Skeletal muscle cell (primary cell): ENCODE measurements around the gene LGALS4.
"Not testable (repeated sequence)": the region's sequence is repeated elsewhere in the genome, so short reads cannot be mapped to it uniquely, and the experiment has no call there.

Source experiments
- DNase-seq: peaks from one replicate; pipeline ENCODE4 v3.0.0-alpha.2; 2010; ENCODE audit warnings: low read depth
- H3K4me3 ChIP-seq: 2 replicates; pipeline ENCODE4 v1.5.1; 2011; ENCODE audit warnings: low read depth, mild to moderate bottlenecking, control low read depth, low read length, moderate library complexity

LGALS4 gene

DNA sequence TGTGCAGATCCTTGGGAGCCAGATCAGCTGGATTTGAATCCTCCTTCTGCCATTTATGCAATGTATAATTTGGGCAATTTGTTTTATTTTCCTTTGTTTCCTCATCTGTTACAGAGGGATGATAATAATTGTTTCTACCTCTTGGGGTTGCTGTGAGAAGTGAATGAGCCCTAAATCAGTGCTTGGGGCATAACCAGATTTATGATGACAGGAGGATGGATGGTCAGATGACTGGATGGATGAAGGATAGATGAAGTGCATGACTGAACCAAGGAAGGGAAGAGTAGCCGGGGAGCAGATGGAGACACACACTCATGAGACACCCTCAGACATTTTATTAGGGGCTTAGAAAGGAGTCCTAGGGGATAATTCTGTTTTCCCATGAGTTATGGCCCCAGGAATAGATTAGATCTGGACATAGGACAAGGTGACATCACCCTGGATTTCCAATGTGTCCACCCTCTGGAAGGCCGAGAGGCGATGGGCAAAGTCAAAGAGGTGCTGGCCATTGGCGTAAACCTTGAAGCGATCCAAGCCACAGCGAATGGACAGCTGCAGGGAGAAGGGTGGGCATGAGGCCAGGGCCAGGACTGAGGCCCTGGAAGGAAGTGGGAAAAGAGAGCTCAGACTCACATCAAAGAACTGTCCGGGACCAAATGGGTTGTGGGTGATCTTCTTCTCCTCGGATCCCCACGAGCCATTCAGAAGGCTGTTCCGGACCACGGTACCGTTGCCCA is 11.2 kb downstream of the LGALS4 start:
- no peak for DNase-seq
- no peak overlapping the region for H3K4me3 ChIP-seq

- no peak overlapping the region for H3K4me3 ChIP-seq
- DNase-seq = no peak
Measured at GRCh38 chr19:38800577-38801347, 12.0 kb downstream of the LGALS4 start.

DNA sequence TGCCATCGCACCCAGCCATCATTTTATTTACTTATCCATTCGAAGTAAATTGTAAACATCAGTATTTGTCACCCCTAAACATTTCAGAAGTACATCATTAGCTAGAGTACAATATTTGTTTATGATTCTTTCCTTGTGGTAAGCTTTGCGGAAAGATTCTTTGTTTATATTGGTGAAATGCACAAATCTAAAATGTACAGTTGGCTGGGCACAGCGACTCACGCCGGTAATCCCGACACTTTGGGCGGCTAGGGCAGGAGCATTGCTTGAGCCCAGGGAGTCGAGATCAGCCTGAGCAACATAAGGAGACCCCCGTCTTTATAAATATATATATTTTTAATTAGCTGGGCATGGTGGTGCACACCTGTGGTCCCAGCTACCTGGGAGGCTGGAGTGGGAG is 13.6 kb downstream of the LGALS4 start:
- no peak for DNase-seq
- H3K4me3 ChIP-seq = no peak overlapping the region

DNA sequence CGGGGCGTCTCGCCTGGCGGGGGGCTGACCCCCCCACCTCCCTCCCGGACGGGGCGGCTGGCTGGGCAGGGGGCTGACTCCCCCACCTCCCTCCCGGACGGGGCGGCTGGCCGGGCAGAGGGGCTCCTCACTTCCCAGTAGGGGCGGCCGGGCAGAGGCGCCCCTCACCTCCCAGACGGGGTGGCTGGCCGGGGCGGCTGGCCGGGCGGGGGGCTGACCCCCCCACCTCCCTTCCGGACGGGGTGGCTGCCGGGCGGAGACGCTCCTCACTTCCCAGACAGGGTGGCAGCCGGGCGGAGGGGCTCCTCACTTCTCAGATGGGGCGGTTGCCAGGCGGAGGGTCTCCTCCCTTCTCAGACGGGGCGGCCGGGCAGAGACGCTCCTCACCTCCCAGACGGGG is 15.0 kb downstream of the LGALS4 start:
- DNase-seq, H3K4me3 ChIP-seq: not testable (repeated sequence)

- no peak overlapping the region for H3K4me3 ChIP-seq
- DNase-seq = no peak
Measured at GRCh38 chr19:38796154-38796553, 16.6 kb downstream of the LGALS4 start.

- no peak for DNase-seq
- H3K4me3 ChIP-seq = no peak overlapping the region
Measured at GRCh38 chr19:38795549-38795948, 17.2 kb downstream of the LGALS4 start.

DNA sequence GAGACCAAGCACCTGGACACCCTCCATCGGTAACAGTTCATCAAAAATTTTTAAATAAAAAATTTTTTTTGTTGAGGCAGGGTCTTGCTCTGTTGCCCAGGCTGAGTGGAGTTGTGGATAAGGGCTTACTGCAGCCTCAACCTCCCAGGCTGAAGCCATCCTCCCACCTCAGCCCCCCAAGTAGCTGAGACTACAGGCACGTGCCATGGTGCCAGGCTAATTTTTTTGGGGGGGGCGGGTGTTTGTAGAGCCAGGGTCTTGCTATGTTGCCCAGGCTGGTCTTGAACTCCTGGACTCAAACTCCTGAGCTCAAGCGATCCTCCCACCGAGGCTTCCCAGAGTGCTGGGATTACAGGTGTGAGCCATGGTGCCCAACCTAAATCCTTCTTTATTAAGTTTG is 19.1 kb downstream of the LGALS4 start:
- DNase-seq = no peak
- no peak overlapping the region for H3K4me3 ChIP-seq

GRCh38 chr19:38793177-38793576 is 19.6 kb downstream of the LGALS4 start:
- H3K4me3 ChIP-seq = no peak overlapping the region
- no peak for DNase-seq

DNA sequence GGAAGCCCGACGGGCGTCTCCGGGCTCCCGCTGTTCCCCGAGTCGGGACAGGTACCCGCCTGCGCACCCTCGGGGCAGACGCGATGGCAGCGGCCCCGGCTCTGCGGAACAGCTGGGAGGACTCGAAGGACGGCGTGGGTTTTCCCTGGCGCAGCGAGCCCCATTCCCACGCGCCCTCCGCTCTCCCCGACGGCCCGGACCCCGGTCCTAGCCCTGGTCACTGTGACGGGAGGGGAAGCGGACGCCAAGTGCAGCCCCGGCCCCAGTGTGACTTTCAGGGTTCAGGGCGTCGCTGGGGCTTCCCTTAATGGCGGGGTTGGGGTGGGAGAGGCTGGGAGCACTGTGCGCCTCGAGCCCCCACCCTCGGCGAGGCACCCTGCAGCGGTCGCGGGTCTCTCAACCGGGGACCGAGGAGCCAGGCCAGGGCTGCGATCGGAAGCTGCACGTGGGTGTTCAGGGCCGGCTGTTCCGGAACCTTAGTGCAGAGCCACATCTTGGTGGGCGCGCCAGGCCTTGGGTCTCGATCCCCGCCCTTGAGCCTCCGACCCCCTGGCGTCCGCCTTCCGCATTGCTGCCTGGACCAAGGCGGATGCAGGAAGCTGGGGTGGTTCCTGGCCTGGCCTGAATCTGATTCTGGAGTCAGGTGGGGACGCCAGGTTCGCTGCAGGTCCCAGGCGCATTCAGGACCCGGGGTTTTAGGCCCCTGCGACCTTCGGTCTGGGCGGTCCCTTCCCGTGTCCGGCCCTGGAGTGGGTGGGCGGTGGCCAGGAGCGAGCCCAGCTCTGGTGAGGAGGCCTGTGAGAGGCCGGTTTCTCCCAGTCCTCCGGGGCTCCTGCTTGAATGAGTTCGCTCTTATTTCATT is 20.3 kb downstream of the LGALS4 start:
- DNase-seq = no peak
- H3K4me3 ChIP-seq = no peak overlapping the region

DNA sequence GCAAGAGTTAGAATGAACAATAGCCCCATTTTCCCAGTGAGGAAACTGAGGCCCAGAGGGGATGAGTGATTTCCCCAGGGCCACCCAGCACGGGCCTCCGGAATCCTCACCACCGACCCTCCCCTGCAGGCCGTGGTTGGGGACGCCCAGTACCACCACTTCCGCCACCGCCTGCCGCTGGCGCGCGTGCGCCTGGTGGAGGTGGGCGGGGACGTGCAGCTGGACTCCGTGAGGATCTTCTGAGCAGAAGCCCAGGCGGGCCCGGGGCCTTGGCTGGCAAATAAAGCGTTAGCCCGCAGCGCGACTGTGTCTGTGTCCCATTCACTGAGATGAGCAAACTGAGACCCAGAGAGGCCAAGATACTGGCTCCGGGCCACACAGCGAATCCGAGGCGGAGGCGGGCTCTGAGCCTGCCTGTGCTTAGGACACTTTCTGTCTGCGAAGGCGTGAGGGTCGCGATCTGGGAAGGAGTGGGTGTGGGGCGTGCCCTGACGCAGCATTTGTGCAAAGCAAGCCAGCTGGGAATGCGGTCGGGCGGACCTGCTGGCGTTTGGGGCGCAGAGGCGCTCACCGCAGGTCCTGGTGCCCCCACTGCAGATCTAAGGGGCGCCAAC is 21.2 kb downstream of the LGALS4 start:
- H3K4me3 ChIP-seq = peak overlapping the region; percentile 15
- DNase-seq = not testable (repeated sequence)

GRCh38 chr19:38790507-38791403 is 22.0 kb downstream of the LGALS4 start:
- peak overlapping the region; percentile 15 for H3K4me3 ChIP-seq
- not testable (repeated sequence) for DNase-seq

DNA sequence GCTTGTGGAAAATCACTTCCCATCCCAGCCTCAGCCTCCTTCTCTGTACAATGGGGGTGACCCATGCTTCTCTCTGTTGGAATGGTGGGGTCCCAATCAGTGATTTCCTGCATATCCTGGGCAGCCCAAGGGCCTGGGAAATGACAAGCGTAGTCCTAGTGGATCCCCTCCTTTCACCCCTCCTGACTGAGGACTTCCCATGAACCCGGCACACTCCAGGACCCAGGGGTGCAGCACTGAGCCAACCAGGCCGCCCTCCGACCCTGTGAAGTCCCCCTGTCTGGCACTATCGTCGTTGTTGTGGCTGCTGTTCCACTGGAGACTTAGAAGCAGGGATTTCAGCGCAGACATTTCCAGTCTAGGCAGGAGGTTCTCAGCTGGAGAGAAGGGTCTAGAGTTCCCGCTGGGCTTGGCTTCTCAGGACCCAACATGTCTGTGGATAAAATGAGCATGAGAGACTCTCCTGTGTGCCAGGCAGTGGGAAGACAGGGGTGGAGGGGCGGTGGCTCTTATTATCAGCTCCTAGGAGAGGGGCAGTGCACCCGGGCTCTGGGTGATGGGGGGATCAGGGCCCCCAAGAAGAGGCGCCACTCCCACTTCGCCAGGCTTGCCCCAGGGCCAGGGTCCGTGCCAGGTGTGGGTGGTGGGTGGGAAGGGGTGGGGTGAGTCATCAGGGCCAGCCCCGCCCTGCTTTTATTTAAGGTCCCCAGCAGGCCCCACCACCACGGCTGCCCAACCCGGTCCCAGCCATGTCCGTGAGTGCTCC is 24.1 kb downstream of the LGALS4 start, which contains the start of gene LGALS7B:
TSS of gene LGALS7B (plus strand) at position 723 of the 766 bp plus-strand sequence. CDS start at position 750, 27 bp downstream.
- no peak for DNase-seq

DNA sequence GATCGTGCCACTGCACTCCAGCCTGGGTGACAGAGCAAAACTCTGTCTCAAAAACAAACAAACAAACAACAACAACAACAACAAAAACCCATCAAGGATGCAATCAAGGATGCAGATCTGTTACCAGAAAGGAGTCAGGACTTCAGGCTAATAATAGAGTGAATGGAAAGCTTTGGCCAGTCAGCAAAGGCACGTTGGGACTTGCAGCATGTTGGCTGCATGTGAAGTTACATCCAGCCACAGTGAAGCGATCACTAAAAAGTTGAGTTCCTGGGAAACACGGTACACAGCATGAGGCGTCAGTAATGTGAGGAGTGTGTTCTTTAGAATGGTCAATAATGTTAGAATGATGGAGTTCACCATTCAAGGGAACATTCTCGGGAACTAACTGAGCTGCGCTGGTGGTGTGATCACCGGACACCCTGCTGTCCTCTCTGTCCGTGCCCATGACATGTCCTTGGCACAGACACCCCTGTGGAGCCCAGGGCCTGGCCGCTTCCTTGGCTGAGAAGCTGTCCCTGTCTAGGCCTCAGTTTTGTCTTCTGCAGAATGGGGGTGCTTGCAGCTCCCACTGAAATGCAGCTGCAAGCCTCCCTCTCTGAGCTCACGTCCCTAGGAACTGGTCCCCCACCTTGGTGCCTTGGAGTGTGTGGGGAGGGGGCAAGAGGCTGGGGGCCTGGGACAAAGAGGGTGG is 26.0 kb downstream of the LGALS4 start:
- DNase-seq = no peak
- no peak overlapping the region for H3K4me3 ChIP-seq

More for the DNA sequence above, 24.1 kb downstream of the LGALS4 start, which contains the start of gene LGALS7B:
- no peak within 1 kb of the TSS for H3K4me3 ChIP-seq

DNA sequence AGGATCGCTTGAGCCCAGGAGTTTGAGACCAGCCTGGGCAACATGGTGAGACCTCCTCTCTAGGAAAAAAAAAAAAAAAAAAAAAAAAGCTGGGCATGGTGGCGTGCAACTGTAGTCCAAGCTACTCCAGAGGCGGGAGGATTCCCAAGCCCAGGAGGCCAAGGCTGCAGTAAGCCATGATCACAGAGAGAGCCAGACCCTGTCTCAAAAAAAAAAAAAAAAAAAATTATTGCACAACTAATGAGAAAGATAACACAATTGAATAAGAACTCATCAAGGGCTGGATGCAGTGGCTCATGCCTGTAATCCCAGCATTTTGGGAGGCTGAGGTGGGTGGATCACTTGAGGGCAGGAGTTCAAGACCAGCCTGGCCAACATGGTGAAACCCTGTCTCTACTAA is 26.7 kb downstream of the LGALS4 start:
- not testable (repeated sequence) for H3K4me3 ChIP-seq, DNase-seq

DNA sequence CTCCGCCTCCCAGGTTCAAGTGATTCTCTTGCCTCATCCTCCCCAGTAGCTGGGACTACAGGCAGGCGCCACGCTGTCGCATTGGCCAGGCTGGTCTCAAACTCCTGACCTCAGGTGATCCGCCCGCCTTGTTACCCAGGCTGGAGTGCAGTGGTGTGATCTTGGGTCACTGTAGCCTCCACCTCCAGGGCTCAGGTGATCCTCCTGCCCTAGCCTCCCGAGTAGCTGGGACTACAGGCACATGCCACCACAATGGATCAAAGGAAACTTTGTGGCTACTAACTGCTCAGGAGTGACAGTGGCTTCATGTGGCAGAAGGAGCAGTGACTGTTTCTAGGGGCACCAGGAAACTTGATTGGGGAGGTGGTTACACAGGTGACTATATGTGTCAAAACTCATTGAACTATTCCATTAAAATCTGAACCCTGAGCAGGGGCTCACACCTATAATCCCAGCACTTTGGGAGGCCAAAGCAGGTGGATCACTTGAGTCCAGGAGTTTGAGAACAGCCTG is 27.5 kb downstream of the LGALS4 start:
- H3K4me3 ChIP-seq = no peak overlapping the region
- no peak for DNase-seq

DNA sequence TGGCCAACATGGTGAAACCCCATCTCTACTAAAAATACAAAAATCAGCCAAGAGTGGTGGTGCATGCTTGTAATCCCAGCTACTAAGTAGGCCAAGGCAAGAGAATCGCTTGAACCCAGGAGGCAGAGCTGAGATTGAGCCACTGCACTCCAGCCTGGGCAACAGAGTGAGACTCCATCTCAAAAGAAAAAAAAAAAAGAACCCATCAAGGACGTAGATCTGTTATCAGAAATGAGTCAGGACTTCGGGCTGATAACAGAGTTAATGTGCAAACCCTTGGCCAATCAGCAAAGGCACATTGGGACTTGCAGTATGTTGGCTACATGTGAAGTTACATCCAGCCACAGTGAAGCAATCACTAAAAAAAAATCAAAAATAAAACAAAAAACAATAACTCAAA is 28.5 kb downstream of the LGALS4 start:
- DNase-seq = no peak
- no peak overlapping the region for H3K4me3 ChIP-seq

DNA sequence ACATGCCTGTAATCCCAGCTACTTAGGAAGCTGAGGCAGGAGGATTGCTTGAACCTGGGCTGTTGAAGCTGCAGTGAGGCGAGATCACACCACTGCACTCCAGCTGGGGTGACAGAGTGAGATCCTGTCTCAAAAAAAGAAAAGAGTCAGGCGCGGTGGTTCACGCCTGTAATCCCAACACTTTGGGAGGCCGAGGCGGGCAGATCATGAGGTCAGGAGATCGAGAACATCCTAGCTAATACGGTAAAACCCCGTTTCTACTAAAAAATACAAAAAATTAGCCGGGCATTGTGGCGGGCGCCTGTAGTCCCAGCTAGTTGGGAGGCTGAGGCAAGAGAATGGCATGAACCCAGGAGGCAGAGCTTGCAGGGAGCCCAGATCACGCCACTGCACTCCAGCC is 30.5 kb downstream of the LGALS4 start:
- not testable (repeated sequence) for DNase-seq, H3K4me3 ChIP-seq
